AG10803 (cell line): ENCODE data around the gene THEM4.
"Not testable (repeated sequence)": the region's sequence is repeated elsewhere in the genome, so short reads cannot be mapped to it uniquely, and the experiment has no call there.

Source experiments
- DNase-seq: peaks from one replicate; pipeline ENCODE4 v3.0.0; 2010; ENCODE audit warnings: low read depth
- H3K4me3 ChIP-seq: 2 replicates; pipeline ENCODE4 v1.5.1; 2011; ENCODE audit warnings: mild to moderate bottlenecking, low read length, control low read depth
- CTCF ChIP-seq: conservative IDR thresholded peaks from 2 replicates; pipeline ENCODE4 v1.5.1; 2011; ENCODE audit warnings: mild to moderate bottlenecking, low read length, control low read depth, inconsistent platforms

Gene THEM4

GRCh38 chr1:151881479-151881878, 27.8 kb downstream of the THEM4 start:
- no peak for DNase-seq
- TF ChIP-seq CTCF = no peak
- no peak overlapping the region for H3K4me3 ChIP-seq

- TF ChIP-seq CTCF = no peak
- no peak overlapping the region for H3K4me3 ChIP-seq
These were observed 33.8 kb downstream of the THEM4 start for GRCh38 chr1:151875419-151876097.

GRCh38 chr1:151872776-151873175, 36.5 kb downstream of the THEM4 start:
- DNase-seq, H3K4me3 ChIP-seq: not testable (repeated sequence)

More at GRCh38 chr1:151875419-151876097, 33.8 kb downstream of the THEM4 start:
- DNase-seq = no peak

GRCh38 chr1:151871284-151872030, 37.9 kb downstream of the THEM4 start:
- no peak for DNase-seq
- no peak overlapping the region for H3K4me3 ChIP-seq
- TF ChIP-seq CTCF = no peak

- H3K4me3 ChIP-seq = no peak overlapping the region
- DNase-seq = no peak
- no peak for TF ChIP-seq CTCF
These were observed 40.8 kb downstream of the THEM4 start for GRCh38 chr1:151868486-151868885.

GRCh38 chr1:151867765-151868411, 41.4 kb downstream of the THEM4 start:
- H3K4me3 ChIP-seq = no peak overlapping the region
- peak; percentile 66 for DNase-seq
- no peak for TF ChIP-seq CTCF

- H3K4me3 ChIP-seq = no peak overlapping the region
- peak; percentile 36 for DNase-seq
- TF ChIP-seq CTCF = no peak
These were observed 42.0 kb downstream of the THEM4 start for GRCh38 chr1:151867321-151867720.
